SH-SY5Y (cell line): ENCODE measurements around the gene SMIM29.

ENCODE experiments used
- GATA2 ChIP-seq: IDR thresholded peaks from 2 replicates; pipeline ENCODE4 v1.6.1; 2011; ENCODE audit warnings: mild to moderate bottlenecking, low read depth, low read length
- GATA3 ChIP-seq: IDR thresholded peaks from 2 replicates; pipeline ENCODE4 v1.6.1; 2011; ENCODE audit warnings: low read depth, mild to moderate bottlenecking, low read length, moderate library complexity

DNA sequence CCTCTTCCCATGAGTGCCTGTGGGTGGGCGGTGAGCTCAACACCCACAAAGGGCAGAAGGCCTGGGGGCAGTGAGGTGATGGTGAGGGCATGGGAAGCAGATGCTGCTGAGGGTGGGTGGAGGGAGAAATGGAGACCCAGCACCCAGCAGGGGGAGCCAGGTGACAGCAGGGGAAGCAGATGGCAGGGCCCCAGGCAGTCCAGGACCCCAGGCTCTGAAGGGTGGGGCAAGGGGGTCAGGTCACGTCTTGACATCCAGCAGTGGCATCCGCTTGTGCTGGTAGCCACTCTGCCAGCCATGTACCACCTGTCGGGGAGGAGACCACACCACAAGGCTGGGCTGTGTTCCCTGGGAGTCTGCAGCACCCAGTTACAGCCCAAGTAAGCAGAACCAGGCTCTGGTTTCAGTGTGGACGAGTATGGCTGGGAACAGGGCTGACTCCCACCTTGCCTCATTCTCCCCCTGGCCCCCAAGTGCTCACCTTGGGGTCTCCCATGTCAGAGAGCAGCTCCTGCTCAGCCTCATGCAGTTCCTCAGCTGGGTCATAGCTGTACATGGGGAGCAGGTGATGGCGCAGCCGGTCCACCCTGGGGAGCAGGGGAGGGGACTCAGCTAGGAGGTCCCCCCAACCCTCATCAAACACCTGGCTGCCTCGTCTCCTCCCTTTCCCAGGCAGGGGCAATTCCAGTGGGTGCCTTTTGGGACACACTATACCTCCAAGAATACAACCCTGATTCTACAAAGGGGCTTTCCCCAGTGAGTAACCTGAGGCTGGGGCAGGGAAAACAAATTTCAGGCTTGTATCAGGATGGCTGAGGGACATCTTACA is 2.0 kb downstream of the SMIM29 start:
- no peak for TF ChIP-seq GATA3
- TF ChIP-seq GATA2, result no peak
